Vagina (tissue), 2 donors: ENCODE measurements around the gene EDAR. TPM values are rescaled to one million over a fixed set of nuclear protein-coding genes. Genes with fewer than 3 reads are reported as not detected.

Experiments
- DNase-seq, 2 donors: peaks; one replicate each; pipeline ENCODE4 v3.0.0-alpha.2; 2017; ENCODE audit errors: extremely low spot score in 2 of 2
- H3K27ac ChIP-seq: fragments of 200-600 bp; sonication (generic); one replicate; pipeline ENCODE4 v1.5.1; 2019
- H3K27me3 ChIP-seq: fragments of 200-600 bp; sonication (generic); one replicate; pipeline ENCODE4 v1.5.1; 2019
- H3K36me3 ChIP-seq, 2 donors: fragments of 200-600 bp; sonication (generic); one replicate each; pipeline ENCODE4 v1.5.1; 2017 to 2019
- H3K4me1 ChIP-seq: fragments of 200-600 bp; sonication (generic); one replicate; pipeline ENCODE4 v1.5.1; 2019
- H3K4me3 ChIP-seq, 2 donors: fragments of 200-600 bp; sonication (generic); 1 replicate in 1 of 2; 2 replicates in 1 of 2; pipeline ENCODE4 v1.5.1; 2016 to 2019
- H3K9me3 ChIP-seq: fragments of 200-600 bp; sonication (generic); one replicate; pipeline ENCODE4 v1.5.1; 2019
- CTCF ChIP-seq, 3 experiments: fragments of 450-650 bp in 2 of 3; fragments of 200-600 bp in 1 of 3; sonication (generic) in 1 of 3; IDR thresholded peaks; one replicate each; pipeline ENCODE4 v1.5.1; 2017 to 2019; ENCODE audit warnings: antibody characterized with exemption in 3 of 3, mild to moderate bottlenecking in 2 of 3, moderate library complexity in 2 of 3
- POLR2A ChIP-seq, 2 donors: fragments of 450-650 bp; IDR thresholded peaks; one replicate each; pipeline ENCODE4 v1.6.1; 2017; ENCODE audit warnings: antibody characterized with exemption in 2 of 2, mild to moderate bottlenecking in 2 of 2, moderate library complexity in 2 of 2
- POLR2AphosphoS5 ChIP-seq, 2 donors: sonication (generic); formaldehyde crosslinking; IDR thresholded peaks; one replicate each; pipeline ENCODE4 v1.9.0; 2017; ENCODE audit warnings: antibody characterized with exemption in 2 of 2, mild to moderate bottlenecking in 2 of 2, low read depth in 1 of 2; ENCODE audit not compliant: insufficient read depth in 1 of 2
- intact Hi-C: fragments of 100-400 bp; cut with DNase I; formaldehyde crosslinking; loops from one replicate; pipeline ENCODE4 v1.15.1; 2023
- total RNA-seq: library from RNA; depleted of rRNA; stranded (reverse); fragments of >200 nt; gene quantifications from one replicate; pipeline ENCODE4 v1.2.3, GENCODE V29; 2016

Gene EDAR
- total RNA-seq, 1 donor from 2014 or later, result 0.74 TPM

DNA sequence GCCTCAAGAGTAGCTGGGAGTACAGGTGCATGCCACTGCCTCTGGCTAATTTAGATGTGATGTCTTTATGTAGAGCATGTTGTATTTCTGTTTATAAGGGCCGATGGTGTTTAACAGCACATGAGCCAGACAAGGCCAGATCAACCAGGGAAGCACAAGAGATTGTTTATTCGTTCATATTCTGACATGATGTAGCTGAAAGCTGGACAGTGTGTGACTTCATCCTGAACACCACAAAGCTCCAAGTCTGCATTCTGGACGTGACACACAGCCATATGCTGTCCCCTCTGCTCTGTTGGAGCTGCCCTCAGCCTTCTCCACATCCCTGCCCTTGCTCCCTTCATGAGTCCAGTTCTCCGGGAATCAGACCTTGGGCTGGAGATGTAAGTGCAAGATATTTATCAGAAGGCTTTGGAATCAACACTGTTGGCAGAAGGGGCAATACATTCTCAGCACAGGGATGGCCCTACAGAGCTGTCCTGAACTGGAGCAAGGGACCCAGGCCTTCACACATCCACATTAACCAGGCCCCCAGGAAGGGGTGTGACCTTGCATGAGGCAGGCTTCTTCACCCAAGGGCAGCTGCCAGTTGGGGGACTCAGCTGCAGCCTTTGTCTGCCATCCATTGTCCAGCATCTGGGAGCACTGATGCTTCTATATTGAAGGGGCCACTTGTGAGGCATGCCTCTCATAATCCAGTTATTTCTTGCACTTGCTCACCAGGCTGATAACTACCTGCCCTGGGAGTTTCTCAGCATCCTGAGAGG, 38.5 kb downstream of the EDAR start:
- no peaks in the 10 kb centered on the region for H3K4me1 ChIP-seq
- TF ChIP-seq CTCF (IDR thresholded peaks at IDR 0.05), result no peak
- TF ChIP-seq POLR2AphosphoS5 (IDR thresholded peaks at IDR 0.05; ENCODE audit: insufficient read depth in 1 of 2, low read depth in 1 of 2), result no peak
- TF ChIP-seq POLR2A (IDR thresholded peaks at IDR 0.05), result no peak
- no peak overlapping the region for H3K4me3 ChIP-seq
- no peaks in the 10 kb centered on the region for H3K9me3 ChIP-seq
- H3K27me3 ChIP-seq, result no peaks in the 10 kb centered on the region
- DNase-seq, result no peak
- intact Hi-C loops, result no loop called here
- H3K27ac ChIP-seq, result no peak overlapping the region
- no peaks in the 10 kb centered on the region for H3K36me3 ChIP-seq

GRCh38 chr2:108949316-108950239, 39.4 kb downstream of the EDAR start:
- TF ChIP-seq POLR2A (IDR thresholded peaks at IDR 0.05) (no peak), POLR2AphosphoS5 (IDR thresholded peaks at IDR 0.05; ENCODE audit: insufficient read depth in 1 of 2, low read depth in 1 of 2) (no peak), CTCF (IDR thresholded peaks at IDR 0.05) (no peak)
- Histone ChIP-seq H3K4me3 (no peak overlapping the region), H3K4me1 (peaks cover 5% of the 10 kb centered on the region), H3K9me3 (no peaks in the 10 kb centered on the region), H3K27me3 (no peaks in the 10 kb centered on the region), H3K27ac (no peak overlapping the region), H3K36me3 (no peaks in the 10 kb centered on the region)
- intact Hi-C loops, result no loop called here
- no peak for DNase-seq

GRCh38 chr2:108947271-108947907, 41.6 kb downstream of the EDAR start:
- Histone ChIP-seq H3K9me3 (no peaks in the 10 kb centered on the region), H3K27me3 (no peaks in the 10 kb centered on the region), H3K36me3 (no peaks in the 10 kb centered on the region), H3K4me1 (peaks cover 17% of the 10 kb centered on the region), H3K4me3 (no peak overlapping the region), H3K27ac (no peak overlapping the region)
- intact Hi-C loops, result no loop called here
- no peak for TF ChIP-seq POLR2A (IDR thresholded peaks at IDR 0.05)
- TF ChIP-seq CTCF (IDR thresholded peaks at IDR 0.05), result no peak
- no peak for TF ChIP-seq POLR2AphosphoS5 (IDR thresholded peaks at IDR 0.05; ENCODE audit: insufficient read depth in 1 of 2, low read depth in 1 of 2)
- DNase-seq, result no peak

DNA sequence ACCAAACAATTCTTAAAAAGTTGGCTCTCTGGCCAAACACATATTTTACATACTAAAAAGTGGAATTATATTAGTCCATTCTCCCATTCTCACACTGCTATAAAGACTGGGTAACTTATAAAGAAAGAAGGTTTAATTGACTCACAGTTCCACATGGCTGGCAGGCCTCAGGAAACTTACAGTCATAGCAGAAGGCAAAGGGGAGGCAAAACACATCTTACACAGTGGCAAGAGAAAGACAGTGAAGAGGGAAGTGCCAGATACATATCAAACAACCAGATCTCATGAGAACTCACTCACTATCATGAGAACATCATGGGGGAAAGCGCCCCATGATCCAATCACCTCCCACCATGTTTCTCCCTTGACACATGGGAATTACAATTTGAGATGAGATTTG, 42.6 kb downstream of the EDAR start:
- intact Hi-C loops, result no loop called here
- no peak for TF ChIP-seq POLR2A (IDR thresholded peaks at IDR 0.05)
- no peak for TF ChIP-seq CTCF (IDR thresholded peaks at IDR 0.05)
- TF ChIP-seq POLR2AphosphoS5 (IDR thresholded peaks at IDR 0.05; ENCODE audit: insufficient read depth in 1 of 2, low read depth in 1 of 2), result no peak
- H3K4me1 ChIP-seq, result peaks cover 17% of the 10 kb centered on the region
- no peak overlapping the region for H3K27ac ChIP-seq
- no peak for DNase-seq
- no peak overlapping the region for H3K4me3 ChIP-seq
- H3K27me3 ChIP-seq, result no peaks in the 10 kb centered on the region
- H3K9me3 ChIP-seq, result no peaks in the 10 kb centered on the region
- no peaks in the 10 kb centered on the region for H3K36me3 ChIP-seq
